ENCODE data around the gene PPP1R1C. TPM values are rescaled to one million over a fixed set of nuclear protein-coding genes. Genes with fewer than 3 reads are reported as not detected.

The PPP1R1C gene
- total RNA-seq, 1 donor from 2014 or later = 0.48 TPM

Other genes with a start within 250 kb of the PPP1R1C start
- 54.9 and 58.3 TPM in 2 replicates for gene ITPRID2, start 94.1 kb upstream of the PPP1R1C start, total RNA-seq

Data from T-helper 2 cell treated with Interferon-gamma antibody and Interleukin-4, amounts not matched to agents 100 ng/mL and 5 ng/mL, for 36 hours (primary cell).